ENCODE data around the gene A2ML1.
"Not testable (repeated sequence)": the region's sequence is repeated elsewhere in the genome, so short reads cannot be mapped to it uniquely, and the experiment has no call there.

DNA sequence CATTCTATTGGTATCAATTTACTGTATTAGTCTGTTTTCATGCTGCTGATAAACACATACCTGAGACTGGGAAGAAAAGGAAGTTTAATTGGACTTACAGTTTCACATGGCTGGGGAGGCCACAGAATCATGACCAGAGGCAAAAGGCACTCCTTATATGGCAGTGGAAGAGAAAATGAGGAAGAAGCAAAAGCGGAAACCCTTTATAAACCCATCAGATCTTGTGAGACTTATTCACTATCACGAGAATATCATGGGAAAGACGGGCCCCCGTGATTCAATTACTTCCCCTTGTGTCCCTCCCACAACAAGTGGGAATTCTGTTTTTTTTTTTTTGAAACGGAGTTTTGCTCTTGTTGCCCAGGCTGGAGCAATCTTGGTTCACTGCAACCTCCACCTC, 80.3 kb downstream of the A2ML1 start:
- TF ChIP-seq EP300, POLR2AphosphoS5 (IDR thresholded peaks at IDR 0.05): not testable (repeated sequence)
- TF ChIP-seq, protein P1, sequence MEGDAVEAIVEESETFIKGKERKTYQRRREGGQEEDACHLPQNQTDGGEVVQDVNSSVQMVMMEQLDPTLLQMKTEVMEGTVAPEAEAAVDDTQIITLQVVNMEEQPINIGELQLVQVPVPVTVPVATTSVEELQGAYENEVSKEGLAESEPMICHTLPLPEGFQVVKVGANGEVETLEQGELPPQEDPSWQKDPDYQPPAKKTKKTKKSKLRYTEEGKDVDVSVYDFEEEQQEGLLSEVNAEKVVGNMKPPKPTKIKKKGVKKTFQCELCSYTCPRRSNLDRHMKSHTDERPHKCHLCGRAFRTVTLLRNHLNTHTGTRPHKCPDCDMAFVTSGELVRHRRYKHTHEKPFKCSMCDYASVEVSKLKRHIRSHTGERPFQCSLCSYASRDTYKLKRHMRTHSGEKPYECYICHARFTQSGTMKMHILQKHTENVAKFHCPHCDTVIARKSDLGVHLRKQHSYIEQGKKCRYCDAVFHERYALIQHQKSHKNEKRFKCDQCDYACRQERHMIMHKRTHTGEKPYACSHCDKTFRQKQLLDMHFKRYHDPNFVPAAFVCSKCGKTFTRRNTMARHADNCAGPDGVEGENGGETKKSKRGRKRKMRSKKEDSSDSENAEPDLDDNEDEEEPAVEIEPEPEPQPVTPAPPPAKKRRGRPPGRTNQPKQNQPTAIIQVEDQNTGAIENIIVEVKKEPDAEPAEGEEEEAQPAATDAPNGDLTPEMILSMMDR (IDR thresholded peaks at IDR 0.05), result not testable (repeated sequence)
